CD4-positive, alpha-beta memory T cell (primary cell): Measurements from ENCODE around the gene RHO. TPM values are rescaled to one million over a fixed set of nuclear protein-coding genes. Genes with fewer than 3 reads are reported as not detected.

Source experiments
- CTCF ChIA-PET: fragments of 350-600 bp; sonication (Branson Sonifier 250); formaldehyde crosslinking; loops from one replicate; lab custom pipeline; 2021; ENCODE audit warnings: inconsistent platforms; ENCODE audit not compliant: partially characterized antibody; lab: Charles Lee
- POLR2A ChIA-PET: fragments of 350-600 bp; sonication (Branson Sonifier 250); formaldehyde crosslinking; loops from one replicate; lab custom pipeline; 2021; ENCODE audit not compliant: partially characterized antibody; lab: Charles Lee
- DNase-seq, 5 donors: peaks; one replicate each; pipeline versions ENCODE4 v3.0.0 to v3.0.0-alpha.2; 2020 to 2022; ENCODE audit warnings: mixed read lengths in 1 of 5
- H3K27ac ChIP-seq: one replicate; pipeline ENCODE4 v1.7.0; 2013; ENCODE audit warnings: low read depth, low read length
- H3K27me3 ChIP-seq: 2 replicates; pipeline ENCODE4 v1.7.0; 2013; ENCODE audit warnings: mild to moderate bottlenecking, low read length, moderate library complexity; ENCODE audit not compliant: insufficient read depth
- H3K36me3 ChIP-seq: 2 replicates; pipeline ENCODE4 v1.7.0; 2013; ENCODE audit warnings: mild to moderate bottlenecking, low read length, moderate library complexity; ENCODE audit not compliant: insufficient read depth
- H3K4me1 ChIP-seq: 2 replicates; pipeline ENCODE4 v1.7.0; 2013; ENCODE audit warnings: mild to moderate bottlenecking, low read length, moderate library complexity; ENCODE audit not compliant: insufficient read depth
- H3K4me3 ChIP-seq, 2 donors: one replicate each; pipeline ENCODE4 v1.7.0; 2013; ENCODE audit warnings: low read length in 2 of 2, mild to moderate bottlenecking in 1 of 2
- H3K9me3 ChIP-seq, 2 donors: one replicate each; pipeline ENCODE4 v1.7.0; 2013; ENCODE audit warnings: low read length in 2 of 2, control low read depth in 1 of 2; ENCODE audit not compliant: control insufficient read depth in 1 of 2
- H3K27ac Mint-ChIP-seq, 7 donors: one replicate each; pipeline ENCODE4 v1.8.0; 2020 to 2021; ENCODE audit warnings: mixed read lengths in 7 of 7, mild to moderate bottlenecking in 6 of 7, inconsistent platforms in 3 of 7, moderate library complexity in 3 of 7
- H3K27me3 Mint-ChIP-seq, 2 donors: one replicate each; pipeline ENCODE4 v1.8.0; 2020 to 2021; ENCODE audit warnings: mixed read lengths in 2 of 2
- H3K36me3 Mint-ChIP-seq, 2 donors: one replicate each; pipeline ENCODE4 v1.8.0; 2020 to 2021; ENCODE audit warnings: mixed read lengths in 2 of 2, inconsistent platforms in 1 of 2, mild to moderate bottlenecking in 1 of 2
- H3K4me1 Mint-ChIP-seq, 4 donors: one replicate each; pipeline ENCODE4 v1.8.0; 2020 to 2021; ENCODE audit warnings: mixed read lengths in 4 of 4, mild to moderate bottlenecking in 1 of 4
- H3K4me3 Mint-ChIP-seq, 8 donors: one replicate each; pipeline ENCODE4 v1.8.0; 2020 to 2021; ENCODE audit warnings: mixed read lengths in 8 of 8, mild to moderate bottlenecking in 7 of 8, moderate library complexity in 6 of 8, inconsistent platforms in 3 of 8
- H3K9me3 Mint-ChIP-seq, 8 donors: one replicate each; pipeline ENCODE4 v1.8.0; 2020 to 2021; ENCODE audit warnings: mixed read lengths in 8 of 8, mild to moderate bottlenecking in 5 of 8, inconsistent platforms in 3 of 8, moderate library complexity in 1 of 8
- intact Hi-C: fragments of 100-400 bp; cut with micrococcal nuclease; formaldehyde crosslinking; loops from one replicate; pipeline ENCODE4 v1.15.1; 2023
- polyA plus RNA-seq, 2 donors: library from polyadenylated mRNA; unstranded; fragments of 300-500 nt; fragmentation: Illumina TruSeq; gene quantifications; one replicate each; pipeline ENCODE4 v1.2.3, GENCODE V29; 2021
- total RNA-seq, 2 experiments: library from RNA; stranded (reverse); gene quantifications; one replicate each; pipeline ENCODE4 v1.2.3, GENCODE V29; 2021

RHO gene
- total and polyA plus RNA-seq, 4 experiments from 2014 or later, result not detected

- H3K36me3 ChIP-seq, result no peaks in the 10 kb centered on the region
- no peaks in the 10 kb centered on the region for H3K27me3 ChIP-seq
- no peak overlapping the region for H3K27ac Mint-ChIP-seq
- H3K27ac ChIP-seq, result no peak overlapping the region
- no peak for DNase-seq
- no peak overlapping the region for H3K4me3 Mint-ChIP-seq
- intact Hi-C loops, result loop anchor here (10.0 kb wide), 1 partner anchor 49 kb away; the partner anchor contains the start of gene PLXND1
- peaks cover 6 to 28% (median 20%) of the 10 kb centered on the region in 4 donors for H3K4me1 Mint-ChIP-seq
- ChIA-PET POLR2A (interaction anchor here (2.1 to 2.6 kb wide), 2 partner anchors 21 to 49 kb away, joined by 7 to 12 read pairs; no protein-coding TSS in a partner anchor), CTCF (no interaction called here)
- H3K36me3 Mint-ChIP-seq, result peaks cover 0 to 3% of the 10 kb centered on the region in 2 donors
- H3K27me3 Mint-ChIP-seq, result peaks cover 0 to 1% of the 10 kb centered on the region in 2 donors
- peaks cover 8% of the 10 kb centered on the region for H3K4me1 ChIP-seq
- H3K9me3 Mint-ChIP-seq, result no peaks in the 10 kb centered on the region
- no peak overlapping the region for H3K4me3 ChIP-seq
- H3K9me3 ChIP-seq, result no peaks in the 10 kb centered on the region
Measured at GRCh38 chr3:129555616-129556357, 27.3 kb downstream of the RHO start.

GRCh38 chr3:129556358-129556695, 27.9 kb downstream of the RHO start:
- peaks cover 8% of the 10 kb centered on the region for H3K4me1 ChIP-seq
- Mint-ChIP-seq H3K27me3 (peaks cover 0 to 1% of the 10 kb centered on the region in 2 donors), H3K27ac (no peak overlapping the region), H3K4me1 (peaks cover 6 to 29% (median 20%) of the 10 kb centered on the region in 4 donors), H3K4me3 (no peak overlapping the region), H3K36me3 (peaks cover 0 to 5% of the 10 kb centered on the region in 2 donors), H3K9me3 (no peaks in the 10 kb centered on the region)
- H3K36me3 ChIP-seq, result no peaks in the 10 kb centered on the region
- CTCF ChIA-PET, result no interaction called here
- H3K9me3 ChIP-seq, result no peaks in the 10 kb centered on the region
- POLR2A ChIA-PET, result no interaction called here
- no peaks in the 10 kb centered on the region for H3K27me3 ChIP-seq
- intact Hi-C loops, result loop anchor here (10.0 kb wide), 1 partner anchor 48 kb away; the partner anchor contains the start of gene PLXND1
- no peak overlapping the region for H3K27ac ChIP-seq
- no peak for DNase-seq
- H3K4me3 ChIP-seq, result no peak overlapping the region

DNA sequence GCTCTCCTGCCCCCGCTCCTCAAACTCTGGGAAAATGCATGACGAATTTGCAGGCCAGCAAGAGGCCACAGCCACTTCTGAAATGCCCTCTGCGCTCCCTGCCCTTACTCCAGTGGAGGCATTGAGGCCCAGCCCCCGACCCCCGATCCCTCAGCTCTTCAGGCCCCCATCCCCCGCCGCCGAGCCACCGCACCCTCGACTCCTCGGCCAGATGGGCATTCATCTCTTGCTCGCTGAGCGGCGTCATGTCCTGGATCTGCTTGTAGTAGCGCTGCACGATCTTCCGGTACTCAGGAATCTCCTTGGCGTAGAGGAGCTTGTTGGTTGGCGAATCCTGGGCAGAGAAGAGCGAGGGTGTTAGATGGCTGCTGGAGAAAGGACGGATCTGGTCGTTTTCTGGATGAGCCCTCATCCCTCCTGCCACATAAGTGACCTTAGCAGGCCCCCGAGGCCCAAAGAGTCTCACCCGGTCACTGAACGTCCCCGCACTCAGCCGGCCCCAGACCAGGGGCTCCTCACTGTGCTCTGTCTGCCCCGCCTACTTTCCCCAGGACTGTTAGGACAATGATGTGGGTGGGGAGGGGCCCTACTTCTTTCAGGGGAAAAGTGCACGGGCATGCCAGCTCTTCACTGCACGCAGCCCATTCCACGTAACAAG, 28.6 kb downstream of the RHO start:
- peaks cover 0 to 5% of the 10 kb centered on the region in 2 donors for H3K36me3 Mint-ChIP-seq
- ChIA-PET CTCF (interaction anchor here (1.3 kb wide), 1 partner anchor 67 kb away, joined by 5 read pairs; no protein-coding TSS in a partner anchor), POLR2A (interaction anchor here (2.8 kb wide), 1 partner anchor 20 kb away, joined by 16 read pairs; no protein-coding TSS in a partner anchor)
- Histone ChIP-seq H3K27me3 (no peaks in the 10 kb centered on the region), H3K4me3 (no peak overlapping the region), H3K27ac (no peak overlapping the region), H3K4me1 (peaks cover 8% of the 10 kb centered on the region), H3K36me3 (no peaks in the 10 kb centered on the region), H3K9me3 (no peaks in the 10 kb centered on the region)
- no peaks in the 10 kb centered on the region for H3K9me3 Mint-ChIP-seq
- peaks cover 0 to 1% of the 10 kb centered on the region in 2 donors for H3K27me3 Mint-ChIP-seq
- intact Hi-C loops, result loop anchor here (10.0 kb wide), 1 partner anchor 48 kb away; the partner anchor contains the start of gene PLXND1
- DNase-seq, result no peak
- H3K4me1 Mint-ChIP-seq, result peaks cover 6 to 29% (median 20%) of the 10 kb centered on the region in 4 donors
- H3K4me3 Mint-ChIP-seq, result no peak overlapping the region
- H3K27ac Mint-ChIP-seq, result peak overlapping the region in 1 of 7 donors; percentile 50

DNA sequence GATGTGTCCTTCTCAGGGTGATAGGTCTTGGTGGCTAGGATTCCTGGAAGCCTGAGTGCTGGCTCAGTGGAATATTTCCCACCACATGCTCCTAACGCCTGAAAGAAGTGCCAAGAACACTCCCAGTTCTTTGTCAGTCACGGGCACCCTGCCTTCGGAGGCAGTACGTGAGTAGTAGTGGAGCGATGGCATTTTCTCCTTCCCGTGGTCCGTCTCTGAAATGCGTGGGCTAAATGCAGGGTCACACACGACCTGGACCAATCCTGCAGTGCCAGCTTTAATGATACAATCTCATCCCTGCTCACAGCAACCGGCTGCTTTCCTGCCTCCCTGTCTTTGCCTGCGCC, 29.1 kb downstream of the RHO start:
- Histone ChIP-seq H3K36me3 (no peaks in the 10 kb centered on the region), H3K4me3 (no peak overlapping the region), H3K4me1 (peaks cover 8% of the 10 kb centered on the region), H3K27me3 (no peaks in the 10 kb centered on the region), H3K27ac (no peak overlapping the region), H3K9me3 (no peaks in the 10 kb centered on the region)
- H3K27me3 Mint-ChIP-seq, result peaks cover 0 to 1% of the 10 kb centered on the region in 2 donors
- H3K36me3 Mint-ChIP-seq, result peaks cover 0 to 5% of the 10 kb centered on the region in 2 donors
- DNase-seq, result no peak
- intact Hi-C loops, result loop anchor here (10.0 kb wide), 1 partner anchor 47 kb away; the partner anchor contains the start of gene PLXND1
- peak overlapping the region in 1 of 7 donors; percentile 56 for H3K27ac Mint-ChIP-seq
- H3K4me3 Mint-ChIP-seq, result no peak overlapping the region
- POLR2A ChIA-PET, result interaction anchor here (1.0 to 2.8 kb wide), 2 partner anchors 19 to 48 kb away, joined by 3 to 16 read pairs; no protein-coding TSS in a partner anchor
- H3K4me1 Mint-ChIP-seq, result peaks cover 6 to 29% (median 20%) of the 10 kb centered on the region in 4 donors
- CTCF ChIA-PET, result interaction anchor here (0.9 to 1.3 kb wide), 2 partner anchors 38 to 67 kb away, joined by 3 to 5 read pairs; no protein-coding TSS in a partner anchor
- H3K9me3 Mint-ChIP-seq, result no peaks in the 10 kb centered on the region

GRCh38 chr3:129558081-129558771, 29.8 kb downstream of the RHO start:
- peaks cover 0 to 5% of the 10 kb centered on the region in 2 donors for H3K36me3 Mint-ChIP-seq
- no peaks in the 10 kb centered on the region for H3K9me3 Mint-ChIP-seq
- intact Hi-C loops, result loop anchor here (10.0 kb wide), 1 partner anchor 47 kb away; the partner anchor contains the start of gene PLXND1
- no peaks in the 10 kb centered on the region for H3K36me3 ChIP-seq
- H3K4me3 ChIP-seq, result no peak overlapping the region
- no peak overlapping the region for H3K27ac ChIP-seq
- peak overlapping the region in 4 of 7 donors; percentile 29 to 85 (median 55) for H3K27ac Mint-ChIP-seq
- ChIA-PET POLR2A (interaction anchor here (1.0 to 2.8 kb wide), 4 partner anchors 12 to 47 kb away, joined by 3 to 16 read pairs (median 3); no protein-coding TSS in a partner anchor), CTCF (interaction anchor here (0.9 to 1.3 kb wide), 3 partner anchors 8 to 68 kb away, joined by 3 to 5 read pairs (median 3); no protein-coding TSS in a partner anchor)
- H3K4me3 Mint-ChIP-seq, result no peak overlapping the region
- peaks cover 8% of the 10 kb centered on the region for H3K4me1 ChIP-seq
- H3K27me3 Mint-ChIP-seq, result peaks cover 0 to 1% of the 10 kb centered on the region in 2 donors
- DNase-seq, result no peak
- no peaks in the 10 kb centered on the region for H3K27me3 ChIP-seq
- H3K4me1 Mint-ChIP-seq, result peaks cover 6 to 29% (median 16%) of the 10 kb centered on the region in 4 donors
- no peaks in the 10 kb centered on the region for H3K9me3 ChIP-seq

- Mint-ChIP-seq H3K4me1 (peaks cover 5 to 24% (median 12%) of the 10 kb centered on the region in 4 donors), H3K27ac (peak overlapping the region in 3 of 7 donors; percentile 29 to 85 (median 50)), H3K4me3 (no peak overlapping the region), H3K9me3 (no peaks in the 10 kb centered on the region), H3K27me3 (peaks cover 0 to 1% of the 10 kb centered on the region in 2 donors), H3K36me3 (peaks cover 0 to 5% of the 10 kb centered on the region in 2 donors)
- POLR2A ChIA-PET, result interaction anchor here (1.0 to 2.8 kb wide), 4 partner anchors 11 to 47 kb away, joined by 3 to 16 read pairs (median 3); no protein-coding TSS in a partner anchor
- Histone ChIP-seq H3K27ac (no peak overlapping the region), H3K4me1 (peaks cover 7% of the 10 kb centered on the region), H3K9me3 (no peaks in the 10 kb centered on the region), H3K4me3 (no peak overlapping the region), H3K27me3 (no peaks in the 10 kb centered on the region), H3K36me3 (no peaks in the 10 kb centered on the region)
- intact Hi-C loops, result loop anchor here (10.0 kb wide), 1 partner anchor 46 kb away; the partner anchor contains the start of gene PLXND1
- CTCF ChIA-PET, result interaction anchor here (1.2 to 1.3 kb wide), 2 partner anchors 9 to 69 kb away, joined by 3 to 5 read pairs; no protein-coding TSS in a partner anchor
- no peak for DNase-seq
Measured at GRCh38 chr3:129558772-129559564, 30.5 kb downstream of the RHO start.
